GM12878 (cell line): Measurements from ENCODE around the gene NPIPB6. TPM values are rescaled to one million over a fixed set of nuclear protein-coding genes. Genes with fewer than 3 reads are reported as not detected.

ENCODE experiments used
- ATAC-seq: fragments of 200-7000 bp; cut with Tn5 transposase; 3 replicates; pipeline ENCODE4 v1.9.1; 2020; ENCODE audit warnings: mild to moderate bottlenecking, moderate library complexity
- BruUV-seq: library from RNA; stranded (reverse); fragments of 400-500 nt; replicated peaks from 2 replicates; lab custom pipeline; 2021; lab: Mats Ljungman, UMichigan
- CTCF ChIA-PET: fragments of 300-600 bp; sonication (Branson Sonifier 250); formaldehyde crosslinking; extraction: SDS; loops from one replicate; lab custom pipeline; 2021; ENCODE audit warnings: inconsistent platforms; lab: Yijun Ruan, JAX
- POLR2A ChIA-PET: fragments of 350-600 bp; formaldehyde crosslinking; extraction: SDS; loops from one replicate; lab custom pipeline; 2021; ENCODE audit warnings: inconsistent platforms; lab: Charles Lee
- RAD21 ChIA-PET: fragments of 300-600 bp; sonication (Branson Sonifier 250); formaldehyde crosslinking; loops from one replicate; lab custom pipeline; 2023; ENCODE audit warnings: antibody characterized with exemption; ENCODE audit not compliant: unreplicated experiment; lab: Charles Lee
- SMC1A ChIA-PET: fragments of 300-600 bp; sonication (Branson Sonifier 250); formaldehyde crosslinking; loops from one replicate; lab custom pipeline; 2023; ENCODE audit not compliant: unreplicated experiment, uncharacterized antibody; lab: Charles Lee
- DNase-seq: peaks from one replicate; pipeline ENCODE4 v3.0.0-alpha.2; 2011; ENCODE audit warnings: low read depth, low spot score
- FAIRE-seq: peaks from 3 replicates; lab custom pipeline; 2011; peaks lifted over from hg19 to GRCh38; lab: Jason Lieb, UNC
- H2AFZ ChIP-seq: 2 replicates; pipeline ENCODE4 v1.6.0; 2011; ENCODE audit warnings: low read depth, low read length, control low read depth; ENCODE audit not compliant: control insufficient read depth
- H3K27ac ChIP-seq: 2 replicates; pipeline ENCODE4 v1.5.1; 2011; ENCODE audit warnings: control low read depth; ENCODE audit not compliant: control insufficient read depth, insufficient read depth
- H3K27me3 ChIP-seq, 2 experiments: replicated peaks in 1 of 2; 2 replicates each; pipeline versions ENCODE4 v1.6.0 to v1.6.1; 2011; ENCODE audit warnings: low read length in 1 of 2; ENCODE audit not compliant: control insufficient read depth in 2 of 2, insufficient read depth in 2 of 2
- H3K36me3 ChIP-seq, 2 experiments: 2 replicates each; pipeline ENCODE4 v1.5.1; 2011; ENCODE audit warnings: low read length in 1 of 2; ENCODE audit not compliant: control insufficient read depth in 2 of 2, insufficient read depth in 2 of 2
- H3K4me1 ChIP-seq: 2 replicates; pipeline ENCODE4 v1.6.1; 2011; ENCODE audit warnings: mild to moderate bottlenecking, low read length, moderate library complexity, mixed read lengths; ENCODE audit not compliant: control insufficient read depth, insufficient read depth
- H3K4me2 ChIP-seq: 2 replicates; pipeline ENCODE4 v1.6.0; 2011; ENCODE audit warnings: control low read depth; ENCODE audit not compliant: control insufficient read depth, insufficient read depth
- H3K4me3 ChIP-seq: fragments of 200-600 bp; sonication (generic); 2 replicates; pipeline ENCODE4 v1.5.1; 2016
- H3K79me2 ChIP-seq: 2 replicates; pipeline ENCODE4 v1.6.0; 2011; ENCODE audit warnings: low read length; ENCODE audit not compliant: control insufficient read depth, insufficient read depth
- H3K9ac ChIP-seq: 2 replicates; pipeline ENCODE4 v1.8.0; 2011; ENCODE audit warnings: low read length, control low read depth, mixed read lengths; ENCODE audit not compliant: control insufficient read depth, insufficient read depth
- H3K9me3 ChIP-seq: replicated peaks from 3 replicates; pipeline ENCODE4 v1.5.1; 2011; ENCODE audit warnings: mild to moderate bottlenecking, low read length; ENCODE audit not compliant: control insufficient read depth, insufficient read depth
- H4K20me1 ChIP-seq: 2 replicates; pipeline ENCODE4 v1.6.0; 2011; ENCODE audit not compliant: control insufficient read depth, insufficient read depth
- ATF7 ChIP-seq: fragments of 450-650 bp; IDR thresholded peaks from 2 replicates; pipeline ENCODE4 v1.6.1; 2016; ENCODE audit warnings: low read depth, mild to moderate bottlenecking
- BRCA1 ChIP-seq: IDR thresholded peaks from 2 replicates; pipeline ENCODE4 v1.6.1; 2011; ENCODE audit warnings: low read depth, low read length, improper control_type of control experiment
- CEBPB ChIP-seq, 2 experiments: fragments of 150-350 bp in 1 of 2; IDR thresholded peaks; 2 replicates each; pipeline ENCODE4 v1.6.1; 2012 to 2014; ENCODE audit warnings: low read depth in 2 of 2, low read length in 2 of 2, borderline replicate concordance in 1 of 2, inconsistent platforms in 1 of 2
- CHD2 ChIP-seq: IDR thresholded peaks from 2 replicates; pipeline ENCODE4 v1.6.1; 2011; ENCODE audit warnings: low read depth, low read length, improper control_type of control experiment, borderline replicate concordance
- FOXM1 ChIP-seq: IDR thresholded peaks from 2 replicates; pipeline ENCODE4 v1.6.1; 2012; ENCODE audit warnings: low read depth, mild to moderate bottlenecking, inconsistent platforms, low read length, moderate library complexity
- NRF1 ChIP-seq: conservative IDR thresholded peaks from 2 replicates; pipeline ENCODE4 v1.6.1; 2011; ENCODE audit warnings: mild to moderate bottlenecking, low read depth, low read length, improper control_type of control experiment
- PAX8 ChIP-seq: fragments of 450-650 bp; IDR thresholded peaks from 2 replicates; pipeline ENCODE4 v1.6.1; 2017; ENCODE audit warnings: mild to moderate bottlenecking, moderate library complexity
- POLR2AphosphoS2 ChIP-seq: IDR thresholded peaks from 2 replicates; pipeline ENCODE4 v1.6.1; 2011; ENCODE audit warnings: low read depth, mild to moderate bottlenecking, low read length, improper control_type of control experiment, moderate library complexity
- PRDM15 ChIP-seq: fragments of 450-650 bp; formaldehyde crosslinking; IDR thresholded peaks from 2 replicates; pipeline ENCODE4 v1.4.0; 2020; ENCODE audit warnings: mild to moderate bottlenecking, moderate library complexity
- RFX5 ChIP-seq: IDR thresholded peaks from 2 replicates; pipeline ENCODE4 v1.6.1; 2011; ENCODE audit warnings: low read depth, low read length, improper control_type of control experiment
- TAF1 ChIP-seq: IDR thresholded peaks from 2 replicates; pipeline ENCODE4 v1.6.1; 2011; ENCODE audit warnings: mild to moderate bottlenecking, low read depth, low read length, borderline replicate concordance
- TBL1XR1 ChIP-seq: IDR thresholded peaks from 2 replicates; pipeline ENCODE4 v1.6.1; 2012; ENCODE audit warnings: low read depth, low read length, improper control_type of control experiment
- TCF12 ChIP-seq: IDR thresholded peaks from 2 replicates; pipeline ENCODE4 v1.6.1; 2011; ENCODE audit warnings: low read depth, mild to moderate bottlenecking, low read length
- WGBS: methylation state at CpG from one replicate; pipeline ENCODE4 v1.1.6; 2016; ENCODE audit warnings: low lambda C conversion rate; ENCODE audit not compliant: insufficient replicate concordance, insufficient coverage; ENCODE audit errors: missing lambda C conversion rate; 5-methylcytosine and 5-hydroxymethylcytosine counted together
- in situ Hi-C: fragments of 300-500 bp; cut with MboI; formaldehyde crosslinking; loops from 9 replicates; pipeline ENCODE4 v1.14.3; 2018; ENCODE audit warnings: mixed read lengths
- intact Hi-C: fragments of 100-400 bp; cut with micrococcal nuclease; formaldehyde crosslinking; loops from one replicate; pipeline ENCODE4 v1.14.2; 2022; ENCODE audit not compliant: unreplicated experiment
- polyA plus RNA-seq, 11 experiments: library from polyadenylated mRNA; depleted of rRNA in 4 of 11; unstranded in 6 of 11; stranded (reverse) in 5 of 11; fragments of >200 nt; fragmentation: Nextera tagmentation in 4 of 11; fragmentation: Illumina TruSeq in 1 of 11; extraction: Ambion mirVana in 4 of 11; extraction: Trizol in 1 of 11; gene quantifications; 1 replicate in 1 of 11; 2 replicates in 10 of 11; pipeline versions ENCODE4 v1.2.1 to v1.2.3, GENCODE V29; 2011 to 2016; ENCODE audit warnings: inconsistent platforms in 2 of 11, missing spikeins in 2 of 11, low read depth in 1 of 11
- total RNA-seq, 4 experiments: library from RNA; depleted of rRNA in 3 of 4; stranded (reverse); fragments of >200 nt in 3 of 4; fragmentation: Illumina TruSeq in 1 of 4; extraction: Trizol in 1 of 4; gene quantifications; 2 replicates each; pipeline versions ENCODE4 v1.2.1 to v1.2.3, GENCODE V29; 2013 to 2021

Gene NPIPB6
- total and polyA plus RNA-seq, 10 of the 15 experiments (the other 5 are each of a cell fraction or from before 2014, with no cell fraction given) = 0.24 to 0.76 (median 0.44) TPM; not detected in 5

DNA sequence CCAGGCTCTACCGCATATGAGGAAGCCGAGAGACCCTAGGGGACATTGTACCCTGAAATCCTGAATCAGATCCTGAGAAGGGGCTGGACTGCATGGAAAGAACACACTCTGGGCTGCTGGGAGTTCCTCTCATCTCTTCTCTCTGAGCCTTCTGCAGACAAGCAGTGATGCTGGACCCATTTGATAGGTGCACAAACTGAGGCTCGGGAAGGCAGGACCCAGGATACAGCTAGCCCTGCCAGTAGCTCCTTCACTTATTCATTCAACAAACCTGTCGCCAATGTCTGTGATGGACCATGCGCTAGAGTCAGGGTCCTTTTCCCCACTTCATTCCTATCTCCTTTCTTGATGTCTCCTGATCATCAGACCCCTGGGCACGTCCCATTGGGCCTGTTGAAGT is 69.1 kb downstream of the NPIPB6 start:
- Histone ChIP-seq H3K79me2 (no peaks in the 10 kb centered on the region), H3K4me1 (peaks cover 4% of the 10 kb centered on the region; the same call in 1 of the 2 replicates), H4K20me1 (no peaks in the 10 kb centered on the region), H3K36me3 (no peaks in the 10 kb centered on the region), H3K4me2 (no peak overlapping the region), H3K27me3 (peaks cover 0 to 11% of the 10 kb centered on the region in 2 experiments; a peak in 2 of 4 replicates), H2AFZ (no peak overlapping the region), H3K27ac (no peak overlapping the region), H3K9ac (no peak overlapping the region), H3K9me3 (no peaks in the 10 kb centered on the region), H3K4me3 (no peak overlapping the region)
- no peak for ATAC-seq
- ChIA-PET CTCF (interaction anchor here (0.8 kb wide), 1 partner anchor 24 kb away, joined by 3 read pairs; no protein-coding TSS in a partner anchor), POLR2A (no interaction called here), SMC1A (no interaction called here), RAD21 (interaction anchor here (1.2 kb wide), 1 partner anchor 23 kb away, joined by 3 read pairs; no protein-coding TSS in a partner anchor)
- DNase-seq = no peak
- in situ Hi-C loops (no loop called here), intact Hi-C loops (no loop called here)
- BruUV-seq = no TSS peak
- no peak for TF ChIP-seq PAX8
- no peak for TF ChIP-seq CHD2
- TF ChIP-seq TAF1 = no peak
- no peak for TF ChIP-seq BRCA1
- TF ChIP-seq PRDM15 (CRISPR knock-in tag) = no peak
- TF ChIP-seq NRF1 = no peak
- no peak for TF ChIP-seq TCF12
- TF ChIP-seq POLR2AphosphoS2 = no peak
- no peak for TF ChIP-seq FOXM1
- no peak for TF ChIP-seq CEBPB (IDR thresholded peaks at IDR 0.05; ENCODE audit: borderline replicate concordance in 1 of 2, low read depth in 2 of 2, low read length in 2 of 2)
- TF ChIP-seq ATF7 = no peak
- no peak for TF ChIP-seq RFX5
- no peak for TF ChIP-seq TBL1XR1
- FAIRE-seq = no peak
- WGBS = 65% methylated on average over 6 of the region's 6 CpGs
